ENCODE results near the gene FBXO44.

FBXO44 gene

GRCh38 chr1:11674488-11674887, 19.8 kb downstream of the FBXO44 start:
- no peaks in the 10 kb centered on the region for H3K9me2 ChIP-seq (ENCODE audit: low read depth, low read length)
- no peaks in the 10 kb centered on the region for H3K27me3 ChIP-seq (ENCODE audit: insufficient read depth, low read length)
- no peaks in the 10 kb centered on the region for H4K20me1 ChIP-seq (ENCODE audit: insufficient read depth, low read length)
- H3K9ac ChIP-seq (ENCODE audit: low read length): no peak overlapping the region
- H3K4me3 ChIP-seq (ENCODE audit: low read depth, low read length, poor library complexity, severe bottlenecking): no peak overlapping the region
- H3K36me3 ChIP-seq (ENCODE audit: insufficient read depth, low read length): peaks cover 28% of the 10 kb centered on the region
- no peak overlapping the region for H3K27ac ChIP-seq (ENCODE audit: low read depth, low read length, poor library complexity, severe bottlenecking)
- no peak overlapping the region for H2AFZ ChIP-seq (ENCODE audit: low read length)
- H3K4me1 ChIP-seq (ENCODE audit: insufficient read depth, low read length, severe bottlenecking): no peaks in the 10 kb centered on the region
- no peaks in the 10 kb centered on the region for H3K9me3 ChIP-seq (ENCODE audit: low read length)
- TF ChIP-seq EZH2 (IDR thresholded peaks at IDR 0.05; ENCODE audit: borderline replicate concordance, low read length): no peak
- H3F3A ChIP-seq (ENCODE audit: insufficient read depth, low read length): no peaks in the 10 kb centered on the region
- no peaks in the 10 kb centered on the region for H3K79me2 ChIP-seq (ENCODE audit: insufficient read depth, low read length)
- no peak overlapping the region for H3K4me2 ChIP-seq (ENCODE audit: low read length)

GRCh38 chr1:11675325-11675724, 20.6 kb downstream of the FBXO44 start:
- Histone ChIP-seq H3K79me2 (ENCODE audit: insufficient read depth, low read length) (no peaks in the 10 kb centered on the region), H3K4me2 (ENCODE audit: low read length) (no peak overlapping the region), H3F3A (ENCODE audit: insufficient read depth, low read length) (no peaks in the 10 kb centered on the region), H3K36me3 (ENCODE audit: insufficient read depth, low read length) (peaks cover 28% of the 10 kb centered on the region), H2AFZ (ENCODE audit: low read length) (no peak overlapping the region), H3K27me3 (ENCODE audit: insufficient read depth, low read length) (no peaks in the 10 kb centered on the region), H3K4me1 (ENCODE audit: insufficient read depth, low read length, severe bottlenecking) (no peaks in the 10 kb centered on the region), H3K4me3 (ENCODE audit: low read depth, low read length, poor library complexity, severe bottlenecking) (no peak overlapping the region), H3K9ac (ENCODE audit: low read length) (no peak overlapping the region), H4K20me1 (ENCODE audit: insufficient read depth, low read length) (no peaks in the 10 kb centered on the region), H3K9me3 (ENCODE audit: low read length) (no peaks in the 10 kb centered on the region), H3K9me2 (ENCODE audit: low read depth, low read length) (no peaks in the 10 kb centered on the region), H3K27ac (ENCODE audit: low read depth, low read length, poor library complexity, severe bottlenecking) (no peak overlapping the region)
- TF ChIP-seq CTCF (IDR thresholded peaks at IDR 0.05; ENCODE audit: low read length): no peak

DNA sequence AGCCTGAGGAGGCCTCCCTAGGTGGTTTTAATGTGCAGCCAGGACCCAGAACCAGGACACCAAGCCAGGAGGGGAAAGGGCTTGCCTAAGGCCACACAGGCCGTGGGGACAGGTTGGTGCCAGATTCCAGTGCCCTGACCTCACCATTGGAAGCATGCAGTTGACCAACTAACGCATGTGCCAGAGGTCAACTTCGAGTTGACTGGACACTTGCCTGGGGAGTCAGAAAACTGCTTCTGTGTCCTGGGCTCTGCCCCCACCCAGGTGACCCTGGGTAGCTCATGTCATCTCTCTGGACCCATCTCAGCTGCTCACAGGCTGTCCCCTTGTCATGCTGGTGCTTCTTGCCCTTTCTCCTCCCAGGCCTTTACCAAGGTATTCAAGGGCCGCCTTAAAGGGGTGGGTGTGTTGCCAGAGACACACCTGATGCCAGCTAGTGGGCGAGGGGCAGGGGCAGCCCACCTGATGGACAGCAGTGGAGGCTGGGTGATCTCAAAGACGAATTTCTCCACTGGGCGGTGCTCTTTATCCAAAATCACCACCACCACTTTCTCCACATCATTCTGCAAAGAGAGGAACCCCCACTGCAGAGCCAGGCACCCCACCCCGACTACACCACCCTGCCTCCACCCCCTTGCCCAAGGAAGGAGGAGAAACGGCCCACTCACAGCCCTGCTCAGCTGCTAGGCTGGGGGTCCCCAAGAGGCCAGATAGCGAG, 21.9 kb downstream of the FBXO44 start:
- Histone ChIP-seq H3K4me1 (ENCODE audit: insufficient read depth, low read length, severe bottlenecking) (peaks cover 1% of the 10 kb centered on the region), H3K79me2 (ENCODE audit: insufficient read depth, low read length) (no peaks in the 10 kb centered on the region), H3K4me2 (ENCODE audit: low read length) (no peak overlapping the region), H3K27me3 (ENCODE audit: insufficient read depth, low read length) (no peaks in the 10 kb centered on the region), H2AFZ (ENCODE audit: low read length) (no peak overlapping the region), H3K27ac (ENCODE audit: low read depth, low read length, poor library complexity, severe bottlenecking) (no peak overlapping the region), H3K9ac (ENCODE audit: low read length) (no peak overlapping the region), H3F3A (ENCODE audit: insufficient read depth, low read length) (no peaks in the 10 kb centered on the region), H3K4me3 (ENCODE audit: low read depth, low read length, poor library complexity, severe bottlenecking) (no peak overlapping the region), H3K36me3 (ENCODE audit: insufficient read depth, low read length) (peaks cover 28% of the 10 kb centered on the region), H3K9me2 (ENCODE audit: low read depth, low read length) (no peaks in the 10 kb centered on the region), H3K9me3 (ENCODE audit: low read length) (no peaks in the 10 kb centered on the region), H4K20me1 (ENCODE audit: insufficient read depth, low read length) (no peaks in the 10 kb centered on the region)
- TF ChIP-seq EZH2 (IDR thresholded peaks at IDR 0.05; ENCODE audit: borderline replicate concordance, low read length): no peak
- TF ChIP-seq CTCF (IDR thresholded peaks at IDR 0.05; ENCODE audit: low read length): peak; percentile 16; the same call in 1 of the 2 replicates

DNA sequence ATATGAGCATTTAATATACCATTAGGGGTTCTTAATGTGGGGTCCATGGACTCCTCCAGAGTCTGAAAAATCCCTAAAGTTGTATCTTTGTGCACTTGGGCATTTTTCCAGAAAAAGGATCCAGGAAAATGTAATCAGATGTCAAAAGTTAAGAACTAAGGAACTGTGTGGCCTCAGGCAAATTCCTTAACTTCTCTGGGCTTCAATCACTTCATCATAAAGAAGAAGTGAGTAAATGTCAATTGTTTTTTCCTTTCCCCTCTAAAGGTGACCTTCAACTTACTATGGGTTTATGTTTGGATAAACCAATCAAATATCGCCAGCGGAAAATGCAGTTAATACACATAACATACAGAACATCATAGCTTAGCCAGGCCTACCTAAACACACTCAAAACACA, 23.8 kb downstream of the FBXO44 start:
- Histone ChIP-seq H4K20me1 (ENCODE audit: insufficient read depth, low read length) (no peaks in the 10 kb centered on the region), H3K9me3 (ENCODE audit: low read length) (no peaks in the 10 kb centered on the region), H2AFZ (ENCODE audit: low read length) (no peak overlapping the region), H3K27me3 (ENCODE audit: insufficient read depth, low read length) (no peaks in the 10 kb centered on the region), H3K27ac (ENCODE audit: low read depth, low read length, poor library complexity, severe bottlenecking) (no peak overlapping the region), H3K4me3 (ENCODE audit: low read depth, low read length, poor library complexity, severe bottlenecking) (no peak overlapping the region), H3K79me2 (ENCODE audit: insufficient read depth, low read length) (no peaks in the 10 kb centered on the region), H3K4me2 (ENCODE audit: low read length) (no peak overlapping the region), H3K36me3 (ENCODE audit: insufficient read depth, low read length) (peaks cover 19% of the 10 kb centered on the region), H3K9ac (ENCODE audit: low read length) (no peak overlapping the region), H3F3A (ENCODE audit: insufficient read depth, low read length) (no peaks in the 10 kb centered on the region), H3K4me1 (ENCODE audit: insufficient read depth, low read length, severe bottlenecking) (peaks cover 7% of the 10 kb centered on the region), H3K9me2 (ENCODE audit: low read depth, low read length) (no peaks in the 10 kb centered on the region)
- TF ChIP-seq EZH2 (IDR thresholded peaks at IDR 0.05; ENCODE audit: borderline replicate concordance, low read length) (no peak), CTCF (IDR thresholded peaks at IDR 0.05; ENCODE audit: low read length) (no peak)
